ENCODE data around the gene PYCARD. TPM values are rescaled to one million over a fixed set of nuclear protein-coding genes. Genes with fewer than 3 reads are reported as not detected.

Gene PYCARD
- total RNA-seq, 4 donors from 2014 or later = 43.8 to 162 (median 121) TPM

GRCh38 chr16:31243734-31244670, 41.4 kb upstream of the PYCARD start:
- peaks cover 7% of the 10 kb centered on the region for H3K4me1 ChIP-seq
- no peaks in the 10 kb centered on the region for H3K9me3 ChIP-seq
- no peak overlapping the region for H3K4me3 ChIP-seq
- 64% methylated on average over 9 of the region's 9 CpGs for WGBS
- no peak for TF ChIP-seq CTCF (IDR thresholded peaks at IDR 0.05)
- TF ChIP-seq POLR2A (IDR thresholded peaks at IDR 0.05) = no peak
- TF ChIP-seq POLR2AphosphoS5 (IDR thresholded peaks at IDR 0.05) = no peak
- no peak for TF ChIP-seq EP300 (IDR thresholded peaks at IDR 0.05)
- no peaks in the 10 kb centered on the region for H3K27me3 ChIP-seq
- H3K27ac ChIP-seq = no peak overlapping the region
- DNase-seq (ENCODE audit: low spot score in 2 of 2) = no peak
- H3K36me3 ChIP-seq = no peaks in the 10 kb centered on the region

GRCh38 chr16:31242206-31242605, 39.6 kb upstream of the PYCARD start:
- Histone ChIP-seq H3K27ac (no peak overlapping the region), H3K4me3 (no peak overlapping the region), H3K36me3 (no peaks in the 10 kb centered on the region), H3K4me1 (no peaks in the 10 kb centered on the region), H3K9me3 (no peaks in the 10 kb centered on the region), H3K27me3 (no peaks in the 10 kb centered on the region)
- TF ChIP-seq CTCF (IDR thresholded peaks at IDR 0.05) (no peak), EP300 (IDR thresholded peaks at IDR 0.05) (no peak), POLR2AphosphoS5 (IDR thresholded peaks at IDR 0.05) (no peak)
- WGBS = 46% methylated on average over 6 of the region's 6 CpGs
- no peak for DNase-seq (ENCODE audit: low spot score in 2 of 2)

- no peak for TF ChIP-seq POLR2AphosphoS5 (IDR thresholded peaks at IDR 0.05)
- no peak for TF ChIP-seq POLR2A (IDR thresholded peaks at IDR 0.05)
- no peak for TF ChIP-seq EP300 (IDR thresholded peaks at IDR 0.05)
- TF ChIP-seq CTCF (IDR thresholded peaks at IDR 0.05) = no peak
- WGBS = 77% methylated on average over 4 of the region's 4 CpGs
- H3K27me3 ChIP-seq = no peaks in the 10 kb centered on the region
Observed at GRCh38 chr16:31238041-31238440, 35.5 kb upstream of the PYCARD start.

GRCh38 chr16:31229501-31229900, 26.9 kb upstream of the PYCARD start:
- H3K36me3 ChIP-seq = no peaks in the 10 kb centered on the region
- peaks cover 14% of the 10 kb centered on the region for H3K4me1 ChIP-seq
- no peaks in the 10 kb centered on the region for H3K9me3 ChIP-seq
- H3K27ac ChIP-seq = no peak overlapping the region
- WGBS = 52% methylated on average over 10 of the region's 10 CpGs
- no peaks in the 10 kb centered on the region for H3K27me3 ChIP-seq
- TF ChIP-seq POLR2AphosphoS5 (IDR thresholded peaks at IDR 0.05) (no peak), POLR2A (IDR thresholded peaks at IDR 0.05) (no peak), EP300 (IDR thresholded peaks at IDR 0.05) (no peak), CTCF (IDR thresholded peaks at IDR 0.05) (no peak)
- no peak for DNase-seq (ENCODE audit: low spot score in 2 of 2)
- H3K4me3 ChIP-seq = no peak overlapping the region

More at GRCh38 chr16:31238041-31238440, 35.5 kb upstream of the PYCARD start:
- H3K36me3 ChIP-seq = no peaks in the 10 kb centered on the region
- H3K4me3 ChIP-seq = no peak overlapping the region
- no peak overlapping the region for H3K27ac ChIP-seq
- no peaks in the 10 kb centered on the region for H3K9me3 ChIP-seq
- no peak for DNase-seq (ENCODE audit: low spot score in 2 of 2)
- H3K4me1 ChIP-seq = no peaks in the 10 kb centered on the region

GRCh38 chr16:31228206-31228605, 25.6 kb upstream of the PYCARD start:
- TF ChIP-seq POLR2AphosphoS5 (IDR thresholded peaks at IDR 0.05) = no peak
- TF ChIP-seq CTCF (IDR thresholded peaks at IDR 0.05) = no peak
- TF ChIP-seq POLR2A (IDR thresholded peaks at IDR 0.05) = no peak
- TF ChIP-seq EP300 (IDR thresholded peaks at IDR 0.05) = no peak
- 99% methylated on average over 4 of the region's 4 CpGs for WGBS
- H3K27me3 ChIP-seq = no peaks in the 10 kb centered on the region
- no peaks in the 10 kb centered on the region for H3K9me3 ChIP-seq
- no peaks in the 10 kb centered on the region for H3K36me3 ChIP-seq
- no peak for DNase-seq (ENCODE audit: low spot score in 2 of 2)
- H3K4me1 ChIP-seq = peaks cover 14% of the 10 kb centered on the region
- H3K4me3 ChIP-seq = no peak overlapping the region
- no peak overlapping the region for H3K27ac ChIP-seq
